WERI-Rb-1 (cell line): ENCODE results near the gene FAM180A.
A peak's percentile ranks its signal among the peaks of the same experiment; 100 is the strongest.

Experiments used
- DNase-seq: peaks from one replicate; pipeline ENCODE4 v3.0.0-alpha.2; 2020
- H3K27ac ChIP-seq: fragments of 250-450 bp; sonication (Bioruptor Pico); 2 replicates; pipeline ENCODE4 v1.5.1; 2020; ENCODE audit warnings: mild to moderate bottlenecking, moderate library complexity
- H3K27me3 ChIP-seq: fragments of 250-450 bp; sonication (Bioruptor Pico); 2 replicates; pipeline ENCODE4 v1.5.1; 2021; ENCODE audit warnings: mild to moderate bottlenecking, low read depth, moderate library complexity; ENCODE audit not compliant: insufficient read depth, severe bottlenecking
- H3K36me3 ChIP-seq: fragments of 250-450 bp; sonication (Bioruptor Pico); 2 replicates; pipeline ENCODE4 v1.5.1; 2020; ENCODE audit warnings: mild to moderate bottlenecking, moderate library complexity
- H3K4me3 ChIP-seq: 2 replicates; pipeline ENCODE4 v1.5.1; 2011; ENCODE audit warnings: low read depth, mild to moderate bottlenecking, control low read depth, low read length
- H3K9me3 ChIP-seq: fragments of 250-450 bp; sonication (Bioruptor Pico); 2 replicates; pipeline ENCODE4 v1.5.1; 2021; ENCODE audit warnings: mild to moderate bottlenecking, moderate library complexity; ENCODE audit not compliant: severe bottlenecking
- TF ChIP-seq, protein P1 (sequence below): IDR thresholded peaks from 2 replicates; pipeline ENCODE4 v1.5.1; 2011; ENCODE audit warnings: low read depth, mild to moderate bottlenecking, control low read depth, inconsistent platforms, low read length

FAM180A gene

DNA sequence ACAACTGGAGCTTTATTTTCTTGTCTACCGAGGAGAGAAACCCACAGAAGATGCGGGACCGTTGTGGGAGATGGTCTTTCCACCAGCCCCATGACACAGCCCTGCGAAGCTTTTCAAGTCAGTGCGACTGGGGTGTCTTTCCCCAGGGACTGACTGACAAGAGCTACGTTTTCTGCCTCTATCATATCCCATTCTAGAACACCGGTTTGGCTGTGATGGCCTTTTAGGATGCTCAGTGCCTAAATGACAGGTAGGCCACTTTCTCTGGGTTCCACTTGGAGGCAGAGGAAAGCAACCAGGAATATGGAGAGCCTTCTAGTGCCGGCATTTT, 37.5 kb downstream of the FAM180A start:
- TF ChIP-seq, protein P1, sequence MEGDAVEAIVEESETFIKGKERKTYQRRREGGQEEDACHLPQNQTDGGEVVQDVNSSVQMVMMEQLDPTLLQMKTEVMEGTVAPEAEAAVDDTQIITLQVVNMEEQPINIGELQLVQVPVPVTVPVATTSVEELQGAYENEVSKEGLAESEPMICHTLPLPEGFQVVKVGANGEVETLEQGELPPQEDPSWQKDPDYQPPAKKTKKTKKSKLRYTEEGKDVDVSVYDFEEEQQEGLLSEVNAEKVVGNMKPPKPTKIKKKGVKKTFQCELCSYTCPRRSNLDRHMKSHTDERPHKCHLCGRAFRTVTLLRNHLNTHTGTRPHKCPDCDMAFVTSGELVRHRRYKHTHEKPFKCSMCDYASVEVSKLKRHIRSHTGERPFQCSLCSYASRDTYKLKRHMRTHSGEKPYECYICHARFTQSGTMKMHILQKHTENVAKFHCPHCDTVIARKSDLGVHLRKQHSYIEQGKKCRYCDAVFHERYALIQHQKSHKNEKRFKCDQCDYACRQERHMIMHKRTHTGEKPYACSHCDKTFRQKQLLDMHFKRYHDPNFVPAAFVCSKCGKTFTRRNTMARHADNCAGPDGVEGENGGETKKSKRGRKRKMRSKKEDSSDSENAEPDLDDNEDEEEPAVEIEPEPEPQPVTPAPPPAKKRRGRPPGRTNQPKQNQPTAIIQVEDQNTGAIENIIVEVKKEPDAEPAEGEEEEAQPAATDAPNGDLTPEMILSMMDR, result no peak
- H3K27ac ChIP-seq, result no peak overlapping the region; the same call in 1 of the 2 replicates
- no peak for DNase-seq

DNA sequence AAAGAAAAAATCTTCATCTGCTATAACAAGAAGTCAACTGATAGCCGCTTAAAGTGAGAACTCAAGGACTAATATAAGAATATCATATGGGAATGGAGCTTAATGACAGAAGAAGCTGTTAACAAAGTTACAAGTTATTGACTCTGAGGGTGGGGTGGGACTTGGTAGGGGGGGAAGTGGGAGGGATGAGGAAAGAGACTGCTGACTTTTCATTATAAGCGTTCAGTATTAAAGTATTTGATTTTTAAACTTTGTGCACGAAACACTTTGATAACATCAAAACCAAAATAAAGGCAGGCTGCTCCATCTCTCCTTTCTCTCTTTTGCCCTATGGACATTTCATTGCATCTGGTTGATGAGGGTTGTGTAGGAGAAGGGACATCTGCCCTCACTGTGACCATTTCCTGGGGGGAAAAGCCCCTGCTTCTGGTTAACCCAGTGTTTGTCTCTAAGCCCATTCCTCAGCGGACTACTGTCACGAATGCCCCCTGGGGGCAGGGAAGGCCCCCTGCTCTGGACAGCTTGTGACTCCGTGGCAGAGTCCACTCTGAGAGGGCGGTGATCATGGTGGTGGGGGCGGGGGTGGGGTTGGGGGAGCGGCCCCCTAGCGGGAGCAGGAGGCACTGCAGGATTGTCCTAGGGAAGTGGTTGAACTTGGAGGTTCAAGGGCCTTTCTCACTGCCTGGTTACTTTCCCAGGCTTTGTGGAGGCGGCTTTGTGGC, 38.0 kb downstream of the FAM180A start:
- TF ChIP-seq, protein P1, result peak; percentile 73
- H3K27ac ChIP-seq, result no peak overlapping the region
- no peak overlapping the region for H3K4me3 ChIP-seq
- H3K27me3 ChIP-seq, result no peaks in the 10 kb centered on the region
- DNase-seq, result no peak
- H3K36me3 ChIP-seq, result no peaks in the 10 kb centered on the region
- no peaks in the 10 kb centered on the region for H3K9me3 ChIP-seq

More for the DNA sequence above, 37.5 kb downstream of the FAM180A start:
- Histone ChIP-seq H3K36me3 (no peaks in the 10 kb centered on the region), H3K27me3 (no peaks in the 10 kb centered on the region), H3K4me3 (no peak overlapping the region), H3K9me3 (no peaks in the 10 kb centered on the region)

DNA sequence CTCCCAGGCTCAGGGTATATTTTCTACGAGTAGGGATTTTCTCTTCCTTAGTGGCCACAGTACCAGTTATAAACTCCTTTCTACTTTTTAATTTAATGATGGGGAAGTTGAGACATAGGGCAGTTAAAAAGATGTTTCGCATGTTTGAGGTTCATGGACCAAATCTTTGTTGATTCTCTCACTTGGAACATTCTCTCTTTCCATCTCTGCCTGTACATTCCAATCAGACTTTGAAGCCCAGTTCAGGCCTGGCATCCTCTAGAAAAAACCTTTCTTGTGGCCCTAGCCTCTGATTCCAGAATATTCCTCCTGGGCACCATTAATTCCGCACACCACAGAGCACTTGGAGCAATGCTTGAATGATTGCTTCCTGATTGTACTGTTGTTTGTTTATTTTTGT, 39.1 kb downstream of the FAM180A start:
- Histone ChIP-seq H3K36me3 (no peaks in the 10 kb centered on the region), H3K27ac (no peak overlapping the region), H3K4me3 (no peak overlapping the region), H3K27me3 (no peaks in the 10 kb centered on the region), H3K9me3 (no peaks in the 10 kb centered on the region)
- no peak for DNase-seq
- TF ChIP-seq, protein P1, result no peak

DNA sequence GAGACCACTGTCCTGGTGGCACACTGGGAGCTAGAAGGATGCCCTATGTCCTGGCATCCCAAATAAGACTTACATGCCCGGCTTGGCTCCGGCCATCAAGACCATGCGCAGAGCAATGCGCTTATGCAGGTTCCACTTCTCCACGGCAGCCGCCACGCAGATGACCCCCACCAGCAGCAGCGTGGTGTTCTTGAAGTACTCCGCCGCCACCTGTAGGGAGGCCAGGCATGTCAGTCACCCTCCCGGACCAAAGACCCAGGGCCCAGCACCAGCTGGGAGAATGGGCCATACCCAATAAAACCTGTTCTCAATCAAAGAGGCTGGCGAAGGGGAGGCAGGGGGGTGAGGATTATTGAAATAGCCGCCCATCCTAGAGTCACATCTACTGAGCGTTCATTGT, 40.6 kb downstream of the FAM180A start:
- TF ChIP-seq, protein P1, result peak; percentile 66
- DNase-seq, result peak; percentile 67
- no peak overlapping the region for H3K4me3 ChIP-seq
- no peaks in the 10 kb centered on the region for H3K9me3 ChIP-seq
- no peak overlapping the region for H3K27ac ChIP-seq
- H3K36me3 ChIP-seq, result no peaks in the 10 kb centered on the region
- no peaks in the 10 kb centered on the region for H3K27me3 ChIP-seq

DNA sequence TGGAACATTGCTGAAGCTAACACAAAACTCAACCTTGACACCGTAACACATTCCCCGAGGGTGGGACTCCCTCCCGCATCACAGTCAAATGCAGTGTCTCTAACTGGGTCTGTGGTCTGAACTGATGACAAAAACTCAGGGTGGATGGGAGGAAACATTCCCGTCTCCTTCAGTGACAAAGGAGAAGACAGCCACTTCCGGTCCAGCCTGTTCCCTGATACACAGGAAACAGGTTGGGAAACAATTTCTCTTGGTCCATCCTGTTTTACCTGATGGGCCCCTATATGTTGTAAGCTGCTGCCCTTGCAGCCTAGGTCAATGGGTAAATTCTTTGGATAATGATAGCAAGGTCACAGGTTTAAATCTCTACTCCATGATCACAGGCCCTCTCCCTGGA, 41.0 kb downstream of the FAM180A start:
- TF ChIP-seq, protein P1, result no peak
- no peaks in the 10 kb centered on the region for H3K27me3 ChIP-seq
- H3K36me3 ChIP-seq, result no peaks in the 10 kb centered on the region
- H3K9me3 ChIP-seq, result no peaks in the 10 kb centered on the region
- DNase-seq, result no peak
- no peak overlapping the region for H3K27ac ChIP-seq
- no peak overlapping the region for H3K4me3 ChIP-seq

DNA sequence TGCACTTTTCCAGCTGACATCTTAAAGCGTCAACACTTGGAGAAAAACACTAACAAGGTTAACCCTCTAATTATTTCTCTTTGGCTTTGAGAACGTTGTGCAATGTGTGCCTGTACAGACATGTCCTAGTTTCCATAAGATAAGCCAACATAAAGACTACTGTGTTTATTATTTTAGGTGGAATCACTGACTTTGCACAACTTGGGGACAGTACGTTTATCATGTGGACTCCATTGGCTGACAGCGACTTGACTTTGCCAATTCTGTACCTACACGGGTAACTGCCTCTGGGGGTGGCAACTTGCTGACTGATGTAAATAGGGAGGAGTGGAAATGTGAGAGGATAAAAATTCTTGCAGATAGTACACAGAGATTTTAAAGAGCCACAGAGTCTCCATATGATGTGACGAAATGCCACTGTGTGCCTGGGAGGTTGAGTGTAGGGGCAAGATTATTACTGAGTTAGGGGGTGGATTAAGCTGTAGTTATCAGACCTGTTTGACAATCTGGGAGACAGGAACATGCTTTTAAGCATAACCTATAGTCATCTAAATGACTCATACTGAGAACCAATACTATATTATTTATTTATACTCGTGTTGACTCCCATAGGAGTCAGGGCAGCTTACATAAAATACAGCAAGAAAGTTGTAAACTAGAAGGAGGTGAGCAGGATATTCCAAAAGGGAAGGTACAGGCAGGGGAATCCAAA, 41.6 kb downstream of the FAM180A start:
- DNase-seq, result no peak
- TF ChIP-seq, protein P1, result no peak
- H3K27me3 ChIP-seq, result no peaks in the 10 kb centered on the region
- no peak overlapping the region for H3K4me3 ChIP-seq
- H3K9me3 ChIP-seq, result no peaks in the 10 kb centered on the region
- H3K36me3 ChIP-seq, result no peaks in the 10 kb centered on the region
- H3K27ac ChIP-seq, result no peak overlapping the region
